Aorta (tissue), 5 donors: ENCODE data around the gene SLC16A14. TPM values are rescaled to one million over a fixed set of nuclear protein-coding genes. Genes with fewer than 3 reads are reported as not detected.

Experiments used
- ATAC-seq: fragments of 200-7000 bp; cut with Tn5 transposase; one replicate; pipeline ENCODE4 v1.9.1; 2022; ENCODE audit warnings: moderate library complexity; ENCODE audit not compliant: low FRiP score
- DNase-seq, 2 donors: peaks; one replicate each; pipeline ENCODE4 v3.0.0-alpha.2; 2020
- H3K27ac ChIP-seq, 2 donors: one replicate each; pipeline ENCODE4 v1.5.1; 2013; ENCODE audit warnings: low read length in 2 of 2, mild to moderate bottlenecking in 2 of 2, moderate library complexity in 2 of 2, control low read depth in 1 of 2, inconsistent platforms in 1 of 2, low read depth in 1 of 2
- H3K27me3 ChIP-seq, 2 donors: one replicate each; pipeline ENCODE4 v1.6.1; 2013; ENCODE audit warnings: control low read depth in 1 of 2, low read length in 1 of 2, mild to moderate bottlenecking in 1 of 2, moderate library complexity in 1 of 2; ENCODE audit not compliant: insufficient read depth in 2 of 2, control insufficient read depth in 1 of 2
- H3K36me3 ChIP-seq, 2 donors: one replicate each; pipeline ENCODE4 v1.6.1; 2013; ENCODE audit warnings: control low read depth in 1 of 2, low read length in 1 of 2, mild to moderate bottlenecking in 1 of 2; ENCODE audit not compliant: insufficient read depth in 2 of 2, control insufficient read depth in 1 of 2
- H3K4me1 ChIP-seq, 2 donors: one replicate each; pipeline ENCODE4 v1.6.1; 2013; ENCODE audit warnings: low read length in 2 of 2, control low read depth in 1 of 2, mild to moderate bottlenecking in 1 of 2, moderate library complexity in 1 of 2; ENCODE audit not compliant: insufficient read depth in 2 of 2, control insufficient read depth in 1 of 2
- H3K4me3 ChIP-seq, 2 donors: one replicate each; pipeline ENCODE4 v1.5.1; 2013; ENCODE audit warnings: low read length in 2 of 2, control low read depth in 1 of 2, mild to moderate bottlenecking in 1 of 2
- H3K9me3 ChIP-seq: one replicate; pipeline ENCODE4 v1.6.1; 2013; ENCODE audit warnings: mild to moderate bottlenecking, low read length; ENCODE audit not compliant: control insufficient read depth
- WGBS, 2 donors: extraction: QIAGEN DNeasy Blood & Tissue Kit; methylation state at CpG; one replicate each; pipeline ENCODE4 v1.1.7; 2013; 5-methylcytosine and 5-hydroxymethylcytosine counted together
- intact Hi-C, 2 donors: fragments of 100-400 bp; cut with DNase I; formaldehyde crosslinking; loops; one replicate each; pipeline versions ENCODE4 v1.14.2 to v1.15.0; 2022
- polyA plus RNA-seq, 2 donors: library from polyadenylated mRNA; stranded (reverse); fragments of 200-250 nt; gene quantifications; one replicate each; pipeline ENCODE4 v1.2.3, GENCODE V29; 2013
- total RNA-seq, 2 donors: library from RNA; stranded (reverse); fragmentation: NEBNext Ultra II Directional; extraction: Animal tissue kit (Norgen Biotek cat#: 25700); gene quantifications; one replicate each; pipeline ENCODE4 v1.2.1, GENCODE V29; 2021
- donor health status: healthy with polysubstance abuse.
- donor health status: Bipolar disorder and iron deficiency.
- donor health status: DM: no; HTN: no; CAD: no.
- donor health status: DM: no; HTN: no; CAD: no.
- donor health status: DM: yes; HTN: yes; CAD: no.

SLC16A14 gene
- total and polyA plus RNA-seq, 4 donors, result 0.13 to 6.0 (median 1.2) TPM

DNA sequence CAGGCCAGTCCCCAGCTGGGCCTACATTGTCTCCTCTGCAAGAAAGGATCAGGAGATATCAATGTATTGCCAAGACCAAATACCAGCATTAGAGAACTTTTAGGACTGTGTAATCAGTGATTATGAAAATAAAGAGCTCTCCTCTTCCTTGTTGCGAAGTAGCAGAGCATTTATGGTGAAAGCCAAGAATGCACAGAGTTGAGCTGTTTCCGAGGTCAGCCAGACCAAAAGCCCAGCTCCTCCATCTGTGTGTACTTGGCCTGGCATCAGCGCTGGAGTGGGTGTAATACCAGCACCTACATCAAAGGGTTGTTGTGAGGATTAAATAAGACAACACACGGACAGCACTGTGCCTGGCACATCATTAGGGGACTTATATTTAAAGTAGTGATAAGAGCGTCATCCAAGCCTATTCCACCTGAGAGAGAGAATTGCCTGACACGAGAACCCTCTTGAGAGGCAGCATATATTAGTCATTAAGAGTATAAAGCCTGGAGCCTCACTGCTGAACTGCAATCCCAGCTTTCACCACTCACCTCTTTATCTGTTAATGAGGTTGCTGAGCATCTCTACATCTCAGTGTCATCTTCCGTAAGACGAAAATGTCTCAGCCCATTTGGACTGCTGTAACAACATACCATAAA lies 7.4 kb upstream of the SLC16A14 start:
- WGBS, 2 donors, result 78 to 83% methylated on average over 8 of the region's 8 CpGs
- no peaks in the 10 kb centered on the region for H3K36me3 ChIP-seq
- intact Hi-C loops, result no loop called here
- no peaks in the 10 kb centered on the region for H3K4me1 ChIP-seq
- peaks cover 0 to 2% of the 10 kb centered on the region in 2 donors for H3K27me3 ChIP-seq
- ATAC-seq, result no peak
- no peak for DNase-seq
- no peaks in the 10 kb centered on the region for H3K9me3 ChIP-seq
- H3K27ac ChIP-seq, result no peak overlapping the region
- no peak overlapping the region for H3K4me3 ChIP-seq

DNA sequence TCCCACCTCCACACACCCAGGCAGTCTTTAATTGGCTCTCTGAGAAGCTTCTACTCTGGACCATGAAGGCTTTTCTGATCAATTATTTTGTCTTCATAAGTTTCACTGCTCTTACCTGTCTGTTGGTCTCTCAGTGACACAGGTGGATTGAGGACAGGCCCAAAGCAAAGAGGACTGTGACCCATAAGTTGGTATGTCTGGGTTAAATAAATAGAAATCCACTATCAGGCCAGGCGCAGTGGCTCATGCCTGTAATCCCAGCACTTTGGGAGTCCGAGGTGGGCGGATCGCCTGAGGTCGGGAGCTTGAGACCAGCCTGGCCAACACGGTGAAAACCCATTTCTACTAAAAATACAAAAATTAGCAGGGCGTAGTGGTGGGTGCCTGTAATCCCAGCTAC lies 2.7 kb upstream of the SLC16A14 start:
- Histone ChIP-seq H3K4me3 (no peak overlapping the region), H3K27me3 (no peaks in the 10 kb centered on the region), H3K9me3 (no peaks in the 10 kb centered on the region), H3K36me3 (no peaks in the 10 kb centered on the region), H3K4me1 (no peaks in the 10 kb centered on the region), H3K27ac (no peak overlapping the region)
- 96% methylated on average over 7 of the region's 7 CpGs for WGBS, 2 donors
- intact Hi-C loops, result no loop called here
- no peak for DNase-seq
- no peak for ATAC-seq

GRCh38 chr2:230069402-230069801 lies 678 bp upstream of the SLC16A14 start:
- no peaks in the 10 kb centered on the region for H3K4me1 ChIP-seq
- DNase-seq (no peak), ATAC-seq (no peak)
- H3K27ac ChIP-seq, result no peak overlapping the region
- no peaks in the 10 kb centered on the region for H3K27me3 ChIP-seq
- WGBS, 2 donors, result 92 to 96% methylated on average over 6 of the region's 6 CpGs
- no peaks in the 10 kb centered on the region for H3K36me3 ChIP-seq
- intact Hi-C loops, result loop anchor here in 1 of 2 donors (5.0 kb wide), 1 partner anchor 543 kb away; no protein-coding TSS in a partner anchor
- H3K4me3 ChIP-seq, result no peak overlapping the region
- H3K9me3 ChIP-seq, result no peaks in the 10 kb centered on the region

DNA sequence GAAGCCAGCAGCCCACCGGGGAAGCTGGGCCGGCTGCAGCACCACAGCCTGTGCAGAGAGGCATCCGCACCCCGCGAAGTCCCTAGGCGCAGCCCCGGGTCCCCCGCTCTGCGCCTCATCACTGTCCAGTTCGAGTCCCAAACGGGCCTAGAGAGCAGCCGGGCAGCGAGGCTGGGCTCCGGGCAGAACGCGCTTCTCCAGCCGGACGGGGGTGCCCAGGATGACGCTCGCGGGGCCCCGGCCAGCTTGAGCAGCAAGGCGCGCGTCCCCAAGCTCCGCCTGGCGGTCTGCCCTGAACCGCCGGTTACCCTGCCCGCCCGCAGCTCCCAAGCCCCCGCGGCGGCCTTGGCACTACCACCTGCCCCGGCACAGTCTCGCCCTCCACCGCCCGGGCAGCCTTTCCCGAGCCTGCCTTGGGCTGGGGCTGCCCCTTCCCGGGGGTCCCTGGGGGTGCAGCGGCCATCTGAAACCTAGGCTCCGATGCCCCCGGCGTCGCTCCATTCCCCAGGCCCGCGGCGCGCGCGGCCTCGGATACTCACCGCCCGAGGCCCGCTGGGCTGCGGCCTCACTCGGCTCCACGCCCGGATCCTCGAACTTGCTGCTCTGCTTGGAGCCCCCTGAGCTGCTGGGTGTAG lies 591 bp downstream of the SLC16A14 start:
- DNase-seq, result peak; percentile 67 to 86

DNA sequence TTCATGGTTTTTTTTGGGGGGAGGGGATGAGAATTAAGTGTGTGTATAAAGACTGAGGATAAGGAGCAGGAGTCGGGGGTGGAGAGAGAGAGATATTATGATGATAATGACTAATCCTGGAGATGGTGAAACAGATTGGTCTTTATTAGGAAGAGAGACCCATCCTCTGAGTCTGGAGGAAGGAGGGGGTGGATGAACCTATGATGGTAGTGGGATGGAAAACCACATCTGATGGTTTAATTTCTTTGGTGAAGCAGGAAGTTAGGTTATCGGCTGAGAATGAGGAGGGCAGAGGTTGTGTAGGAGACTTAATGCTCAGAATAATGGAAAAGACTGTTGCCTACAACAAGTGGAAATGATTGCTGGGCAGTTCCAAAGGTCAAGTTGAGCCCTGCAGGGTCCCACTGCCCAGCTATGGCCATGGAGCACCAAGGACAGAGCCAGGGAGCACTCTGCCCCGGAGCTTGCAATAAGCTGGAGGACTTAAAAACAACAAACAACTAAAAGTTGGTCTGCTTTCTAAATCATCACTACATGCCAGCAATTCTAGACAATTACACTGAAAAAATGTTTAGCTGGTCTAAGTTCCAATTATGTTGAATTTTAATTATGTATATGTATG lies 7.9 kb downstream of the SLC16A14 start:
- Histone ChIP-seq H3K36me3 (peaks cover 0 to 2% of the 10 kb centered on the region in 2 donors), H3K4me3 (no peak overlapping the region), H3K4me1 (no peaks in the 10 kb centered on the region), H3K27ac (no peak overlapping the region), H3K27me3 (no peaks in the 10 kb centered on the region), H3K9me3 (no peaks in the 10 kb centered on the region)
- DNase-seq (no peak), ATAC-seq (no peak)
- 88 to 95% methylated on average over 3 of the region's 3 CpGs for WGBS, 2 donors
- intact Hi-C loops, result no loop called here

More for the DNA sequence above, 591 bp downstream of the SLC16A14 start:
- Histone ChIP-seq H3K4me1 (no peaks in the 10 kb centered on the region), H3K9me3 (no peaks in the 10 kb centered on the region), H3K27me3 (no peaks in the 10 kb centered on the region), H3K4me3 (peak overlapping the region; percentile 14 to 38), H3K36me3 (no peaks in the 10 kb centered on the region), H3K27ac (no peak overlapping the region)
- ATAC-seq, result peak; percentile 77
- WGBS, 2 donors, result 0 to 1% methylated on average over 46 to 60 of the region's 60 CpGs
- intact Hi-C loops, result loop anchor here in 1 of 2 donors (5.0 kb wide), 1 partner anchor 544 kb away; no protein-coding TSS in a partner anchor

- no peak overlapping the region for H3K27ac ChIP-seq
- H3K9me3 ChIP-seq, result no peaks in the 10 kb centered on the region
- DNase-seq (no peak), ATAC-seq (no peak)
- H3K36me3 ChIP-seq, result peaks cover 0 to under 1% of the 10 kb centered on the region in 2 donors
- intact Hi-C loops, result no loop called here
- WGBS, 2 donors, result 97 to 100% methylated on average over 2 of the region's 2 CpGs
- H3K27me3 ChIP-seq, result no peaks in the 10 kb centered on the region
- H3K4me3 ChIP-seq, result no peak overlapping the region
- H3K4me1 ChIP-seq, result no peaks in the 10 kb centered on the region
Measured at GRCh38 chr2:230053753-230054478, 14.8 kb downstream of the SLC16A14 start.

DNA sequence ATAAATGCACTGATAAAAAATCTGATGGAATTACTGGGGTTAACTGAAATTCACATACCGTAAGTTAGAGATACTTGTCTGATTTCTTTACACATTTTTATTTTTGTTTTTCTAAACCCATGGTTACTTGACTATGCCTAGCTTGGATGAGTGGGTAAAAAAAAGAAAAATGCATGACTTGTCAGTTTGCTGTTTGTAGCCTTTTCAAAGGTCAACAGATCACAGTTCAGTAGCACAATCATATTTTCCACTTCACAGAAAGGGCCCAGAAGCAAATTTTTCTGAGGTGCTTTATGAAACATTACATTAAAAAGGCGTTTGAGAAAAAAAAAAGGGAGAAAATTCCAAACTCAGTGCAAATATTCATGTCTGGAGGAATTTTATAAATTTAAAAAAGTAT lies 16.4 kb downstream of the SLC16A14 start:
- DNase-seq (no peak), ATAC-seq (no peak)
- no peak overlapping the region for H3K27ac ChIP-seq
- H3K4me1 ChIP-seq, result no peaks in the 10 kb centered on the region
- H3K27me3 ChIP-seq, result no peaks in the 10 kb centered on the region
- no peak overlapping the region for H3K4me3 ChIP-seq
- no peaks in the 10 kb centered on the region for H3K9me3 ChIP-seq
- intact Hi-C loops, result no loop called here
- WGBS, 2 donors, result 44 to 61% methylated on average over 2 of the region's 2 CpGs
- H3K36me3 ChIP-seq, result no peaks in the 10 kb centered on the region

GRCh38 chr2:230050136-230050535 lies 18.6 kb downstream of the SLC16A14 start:
- no peaks in the 10 kb centered on the region for H3K9me3 ChIP-seq
- no peak overlapping the region for H3K4me3 ChIP-seq
- no peak for DNase-seq
- no peak overlapping the region for H3K27ac ChIP-seq
- no peak for ATAC-seq
- WGBS, 2 donors, result 77% methylated on average over 3 of the region's 3 CpGs
- H3K36me3 ChIP-seq, result no peaks in the 10 kb centered on the region
- no peaks in the 10 kb centered on the region for H3K4me1 ChIP-seq
- intact Hi-C loops, result no loop called here
- H3K27me3 ChIP-seq, result no peaks in the 10 kb centered on the region
